NCI-H2107 treated with DMSO at 0.1 percent for 48 hours (cell line): ENCODE data around the gene DDX39A.

Source experiments
- DNase-seq: peaks from one replicate; lab custom pipeline; 2025; ENCODE audit not compliant: unreplicated experiment; lab: John Stamatoyannopoulos, UW

Gene DDX39A

GRCh38 chr19:14434543-14435319 is 15.6 kb upstream of the DDX39A start:
- no peak for DNase-seq

GRCh38 chr19:14433554-14434501 is 14.7 kb upstream of the DDX39A start:
- DNase-seq, result peak; percentile 62

GRCh38 chr19:14432791-14433553 is 13.8 kb upstream of the DDX39A start, which contains the start of gene PKN1:
TSS of gene PKN1 (plus strand) at chr19:14433306. CDS start at chr19:14433522, 216 bp downstream.
- no peak for DNase-seq

- no peak for DNase-seq
These were observed 11.6 kb upstream of the DDX39A start for GRCh38 chr19:14430712-14431111.

- DNase-seq, result no peak
These were observed 9.8 kb upstream of the DDX39A start for GRCh38 chr19:14428882-14429416.

- no peak for DNase-seq
These were observed 8.3 kb upstream of the DDX39A start for GRCh38 chr19:14427461-14427860.

- no peak for DNase-seq
These were observed 6.6 kb upstream of the DDX39A start for GRCh38 chr19:14425696-14426138.

- DNase-seq, result no peak
These were observed 360 bp downstream of the DDX39A start for GRCh38 chr19:14418856-14419105.

- no peak for DNase-seq
These were observed 2.3 kb downstream of the DDX39A start for GRCh38 chr19:14416817-14417231.

- DNase-seq, result no peak
These were observed 4.0 kb downstream of the DDX39A start for GRCh38 chr19:14414926-14415690.

- peak; percentile 42 for DNase-seq
These were observed 5.4 kb downstream of the DDX39A start for GRCh38 chr19:14413693-14414181.

- DNase-seq, result no peak
These were observed 6.0 kb downstream of the DDX39A start for GRCh38 chr19:14412996-14413692.

- DNase-seq, result no peak
These were observed 6.7 kb downstream of the DDX39A start for GRCh38 chr19:14412324-14412995.

- DNase-seq, result no peak
These were observed 7.2 kb downstream of the DDX39A start for GRCh38 chr19:14411938-14412245.

- DNase-seq, result peak; percentile 44
These were observed 7.8 kb downstream of the DDX39A start for GRCh38 chr19:14411161-14411937.

GRCh38 chr19:14410091-14411051 is 8.8 kb downstream of the DDX39A start:
- peak; percentile 37 for DNase-seq
